ENCODE measurements around the gene BHLHE23.

GRCh38 chr20:63045401-63045800 is 38.6 kb upstream of the BHLHE23 start:
- TF ChIP-seq POLR2AphosphoS5 (IDR thresholded peaks at IDR 0.05; ENCODE audit: low read depth, low read length) (no peak), EZH2phosphoT487 (IDR thresholded peaks at IDR 0.05; ENCODE audit: borderline replicate concordance) (no peak), CTCF (IDR thresholded peaks at IDR 0.05 in 2 of 3, conservative IDR thresholded peaks at IDR 0.05 in 1 of 3; ENCODE audit: borderline replicate concordance in 1 of 3, insufficient read depth in 1 of 3, low read depth in 2 of 3, low read length in 2 of 3) (no peak), EZH2 (IDR thresholded peaks at IDR 0.05) (no peak), POLR2A (IDR thresholded peaks at IDR 0.05; ENCODE audit: borderline replicate concordance, extremely low read depth, insufficient read depth, insufficient read length) (no peak), REST (IDR thresholded peaks at IDR 0.05; ENCODE audit: low read depth) (no peak), RAD21 (IDR thresholded peaks at IDR 0.05; ENCODE audit: low read depth) (no peak)

All from HCT116 (cell line).